Left ventricle myocardium inferior (tissue), 1 donor: ENCODE data around the gene TOP2A. TPM values are rescaled to one million over a fixed set of nuclear protein-coding genes. Genes with fewer than 3 reads are reported as not detected.

Experiments used
- DNase-seq: peaks from one replicate; pipeline ENCODE4 v3.0.0-alpha.2; 2020
- H3K27ac ChIP-seq: fragments of 200-600 bp; replicated peaks from 2 replicates; pipeline ENCODE4 v1.8.0; 2021
- H3K27me3 ChIP-seq: fragments of 200-600 bp; 2 replicates; pipeline ENCODE4 v1.8.0; 2021; ENCODE audit warnings: low read depth
- H3K36me3 ChIP-seq: fragments of 200-600 bp; 2 replicates; pipeline ENCODE4 v1.8.0; 2021
- H3K4me1 ChIP-seq: fragments of 200-600 bp; 2 replicates; pipeline ENCODE4 v1.8.0; 2021
- H3K4me3 ChIP-seq: fragments of 200-600 bp; 2 replicates; pipeline ENCODE4 v1.8.0; 2021; ENCODE audit warnings: mild to moderate bottlenecking, moderate library complexity
- H3K9me3 ChIP-seq: fragments of 200-600 bp; replicated peaks from 2 replicates; pipeline ENCODE4 v1.8.0; 2021
- intact Hi-C: fragments of 100-400 bp; cut with micrococcal nuclease; formaldehyde crosslinking; loops from one replicate; pipeline ENCODE4 v1.11.0; 2022
- total RNA-seq: library from RNA; stranded (reverse); fragmentation: NEBNext Ultra II Directional; extraction: Animal tissue kit (Norgen Biotek cat#: 25700); gene quantifications from one replicate; pipeline ENCODE4 v1.2.1, GENCODE V29; 2021
- TF ChIP-seq, protein P1 (sequence below): fragments of 200-600 bp; IDR thresholded peaks from 2 replicates; pipeline ENCODE4 v1.8.0; 2021; ENCODE audit warnings: antibody characterized with exemption, mild to moderate bottlenecking, borderline replicate concordance
- donor health status: DM: no; HTN: yes; CAD: no; lungs with severe emphysema.

Gene TOP2A
- total RNA-seq, 1 donor from 2014 or later: 2.1 TPM

- Histone ChIP-seq H3K27ac (peak overlapping the region; percentile 97), H3K36me3 (no peaks in the 10 kb centered on the region), H3K4me3 (peak overlapping the region; percentile 90), H3K4me1 (peaks cover 79% of the 10 kb centered on the region), H3K27me3 (no peaks in the 10 kb centered on the region), H3K9me3 (no peaks in the 10 kb centered on the region)
- intact Hi-C loops: loop anchor here (10.0 kb wide), 1 partner anchor 89 kb away; no protein-coding TSS in a partner anchor
- TF ChIP-seq, protein P1, sequence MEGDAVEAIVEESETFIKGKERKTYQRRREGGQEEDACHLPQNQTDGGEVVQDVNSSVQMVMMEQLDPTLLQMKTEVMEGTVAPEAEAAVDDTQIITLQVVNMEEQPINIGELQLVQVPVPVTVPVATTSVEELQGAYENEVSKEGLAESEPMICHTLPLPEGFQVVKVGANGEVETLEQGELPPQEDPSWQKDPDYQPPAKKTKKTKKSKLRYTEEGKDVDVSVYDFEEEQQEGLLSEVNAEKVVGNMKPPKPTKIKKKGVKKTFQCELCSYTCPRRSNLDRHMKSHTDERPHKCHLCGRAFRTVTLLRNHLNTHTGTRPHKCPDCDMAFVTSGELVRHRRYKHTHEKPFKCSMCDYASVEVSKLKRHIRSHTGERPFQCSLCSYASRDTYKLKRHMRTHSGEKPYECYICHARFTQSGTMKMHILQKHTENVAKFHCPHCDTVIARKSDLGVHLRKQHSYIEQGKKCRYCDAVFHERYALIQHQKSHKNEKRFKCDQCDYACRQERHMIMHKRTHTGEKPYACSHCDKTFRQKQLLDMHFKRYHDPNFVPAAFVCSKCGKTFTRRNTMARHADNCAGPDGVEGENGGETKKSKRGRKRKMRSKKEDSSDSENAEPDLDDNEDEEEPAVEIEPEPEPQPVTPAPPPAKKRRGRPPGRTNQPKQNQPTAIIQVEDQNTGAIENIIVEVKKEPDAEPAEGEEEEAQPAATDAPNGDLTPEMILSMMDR: no peak
- DNase-seq: no peak
These were observed 28.2 kb upstream of the TOP2A start for GRCh38 chr17:40445751-40446468.

GRCh38 chr17:40443988-40444899 is 26.5 kb upstream of the TOP2A start:
- Histone ChIP-seq H3K4me1 (peaks cover 63% of the 10 kb centered on the region), H3K9me3 (no peaks in the 10 kb centered on the region), H3K27me3 (no peaks in the 10 kb centered on the region), H3K27ac (peak overlapping the region; percentile 97), H3K4me3 (peak overlapping the region; percentile 90), H3K36me3 (no peaks in the 10 kb centered on the region)
- intact Hi-C loops: loop anchor here (5.0 to 10.0 kb wide), 2 partner anchors 91 to 113 kb away; no protein-coding TSS in a partner anchor
- TF ChIP-seq, protein P1: no peak
- DNase-seq: no peak

DNA sequence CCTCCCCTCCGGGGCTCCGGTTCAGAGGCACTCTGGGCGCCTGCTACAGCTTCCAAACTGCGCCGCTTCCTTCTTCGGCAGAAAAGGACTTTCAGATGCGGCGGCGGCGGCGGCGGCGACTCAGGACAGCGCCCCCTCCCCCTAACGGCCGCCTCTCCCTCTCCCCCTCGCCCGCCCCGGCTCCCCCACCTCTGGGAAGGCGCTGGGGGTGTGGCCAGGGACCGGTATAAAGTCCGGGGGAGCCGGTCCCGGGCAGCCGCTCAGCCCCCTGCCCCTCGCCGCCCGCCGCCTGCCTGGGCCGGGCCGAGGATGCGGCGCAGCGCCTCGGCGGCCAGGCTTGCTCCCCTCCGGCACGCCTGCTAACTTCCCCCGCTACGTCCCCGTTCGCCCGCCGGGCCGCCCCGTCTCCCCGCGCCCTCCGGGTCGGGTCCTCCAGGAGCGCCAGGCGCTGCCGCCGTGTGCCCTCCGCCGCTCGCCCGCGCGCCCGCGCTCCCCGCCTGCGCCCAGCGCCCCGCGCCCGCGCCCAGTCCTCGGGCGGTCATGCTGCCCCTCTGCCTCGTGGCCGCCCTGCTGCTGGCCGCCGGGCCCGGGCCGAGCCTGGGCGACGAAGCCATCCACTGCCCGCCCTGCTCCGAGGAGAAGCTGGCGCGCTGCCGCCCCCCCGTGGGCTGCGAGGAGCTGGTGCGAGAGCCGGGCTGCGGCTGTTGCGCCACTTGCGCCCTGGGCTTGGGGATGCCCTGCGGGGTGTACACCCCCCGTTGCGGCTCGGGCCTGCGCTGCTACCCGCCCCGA is 25.7 kb upstream of the TOP2A start, which contains the start of gene IGFBP4:
Gene IGFBP4, plus strand, starts transcription at position 255 of the 792 bp plus-strand sequence. Its CDS starts 286 bp downstream, at position 541.
- no peaks in the 10 kb centered on the region for H3K27me3 ChIP-seq
- TF ChIP-seq, protein P1: peak; percentile 44
- no peaks in the 10 kb centered on the region for H3K36me3 ChIP-seq
- peak within 1 kb of the TSS; percentile 90 for H3K4me3 ChIP-seq
- peak; percentile 84 for DNase-seq
- H3K9me3 ChIP-seq: no peaks in the 10 kb centered on the region
- intact Hi-C loops: loop anchor here (5.0 to 10.0 kb wide), 2 partner anchors 91 to 114 kb away; no protein-coding TSS in a partner anchor
- peaks cover 54% of the 10 kb centered on the region for H3K4me1 ChIP-seq
- H3K27ac ChIP-seq: peak within 1 kb of the TSS; percentile 97

GRCh38 chr17:40442392-40443195 is 24.9 kb upstream of the TOP2A start:
- Histone ChIP-seq H3K4me3 (peak overlapping the region; percentile 90), H3K4me1 (peaks cover 48% of the 10 kb centered on the region), H3K27ac (peak overlapping the region; percentile 97), H3K27me3 (no peaks in the 10 kb centered on the region), H3K36me3 (no peaks in the 10 kb centered on the region), H3K9me3 (no peaks in the 10 kb centered on the region)
- peak; percentile 69 for DNase-seq
- TF ChIP-seq, protein P1: peak; percentile 24
- intact Hi-C loops: loop anchor here (5.0 to 10.0 kb wide), 2 partner anchors 92 to 115 kb away; no protein-coding TSS in a partner anchor
